ENCODE results near the gene BRAT1. TPM values are rescaled to one million over a fixed set of nuclear protein-coding genes. Genes with fewer than 3 reads are reported as not detected.

Gene BRAT1
- total RNA-seq, 2 donors from 2014 or later: 34.0 to 42.8 TPM

- peak; percentile 11 for ATAC-seq (replicated peaks)
- H3K27ac Mint-ChIP-seq: peak overlapping the region; percentile 76
- no peaks in the 10 kb centered on the region for H3K27me3 Mint-ChIP-seq
- peaks cover 26% of the 10 kb centered on the region for H3K36me3 Mint-ChIP-seq (ENCODE audit: low read depth)
- peak overlapping the region; percentile 87 for H3K4me3 Mint-ChIP-seq
- no peaks in the 10 kb centered on the region for H3K9me3 Mint-ChIP-seq
- peaks cover 6% of the 10 kb centered on the region for H3K4me1 Mint-ChIP-seq
These were observed 35.1 kb downstream of the BRAT1 start for GRCh38 chr7:2520131-2520760.

- ATAC-seq (replicated peaks): peak; percentile 78
- no peaks in the 10 kb centered on the region for H3K27me3 Mint-ChIP-seq
- H3K27ac Mint-ChIP-seq: peak within 1 kb of the TSS; percentile 76
- H3K36me3 Mint-ChIP-seq (ENCODE audit: low read depth): peaks cover 26% of the 10 kb centered on the region
- H3K9me3 Mint-ChIP-seq: no peaks in the 10 kb centered on the region
- H3K4me3 Mint-ChIP-seq: peak within 1 kb of the TSS; percentile 87
- H3K4me1 Mint-ChIP-seq: peaks cover 6% of the 10 kb centered on the region
These were observed 36.0 kb downstream of the BRAT1 start, which contains the start of gene LFNG for GRCh38 chr7:2519119-2519930. Gene LFNG, plus strand, starts transcription at chr7:2519774. Its CDS starts 88 bp downstream, at chr7:2519862.

GRCh38 chr7:2518737-2519118 lies 36.6 kb downstream of the BRAT1 start:
- peaks cover 6% of the 10 kb centered on the region for H3K4me1 Mint-ChIP-seq
- H3K36me3 Mint-ChIP-seq (ENCODE audit: low read depth): peaks cover 26% of the 10 kb centered on the region
- no peak for ATAC-seq (replicated peaks)
- H3K27me3 Mint-ChIP-seq: no peaks in the 10 kb centered on the region
- H3K4me3 Mint-ChIP-seq: peak overlapping the region; percentile 61
- H3K9me3 Mint-ChIP-seq: no peaks in the 10 kb centered on the region
- no peak overlapping the region for H3K27ac Mint-ChIP-seq

- no peak for ATAC-seq (replicated peaks)
- H3K27ac Mint-ChIP-seq: no peak overlapping the region
- peak overlapping the region; percentile 61 for H3K4me3 Mint-ChIP-seq
- H3K36me3 Mint-ChIP-seq (ENCODE audit: low read depth): peaks cover 22% of the 10 kb centered on the region
- peaks cover 7% of the 10 kb centered on the region for H3K4me1 Mint-ChIP-seq
- no peaks in the 10 kb centered on the region for H3K27me3 Mint-ChIP-seq
- H3K9me3 Mint-ChIP-seq: no peaks in the 10 kb centered on the region
These were observed 37.4 kb downstream of the BRAT1 start for GRCh38 chr7:2517678-2518507.

GRCh38 chr7:2517026-2517425 lies 38.3 kb downstream of the BRAT1 start:
- no peak for ATAC-seq (replicated peaks)
- no peak overlapping the region for H3K4me3 Mint-ChIP-seq
- H3K27ac Mint-ChIP-seq: no peak overlapping the region
- peaks cover 15% of the 10 kb centered on the region for H3K36me3 Mint-ChIP-seq (ENCODE audit: low read depth)
- H3K9me3 Mint-ChIP-seq: no peaks in the 10 kb centered on the region
- peaks cover 9% of the 10 kb centered on the region for H3K4me1 Mint-ChIP-seq
- no peaks in the 10 kb centered on the region for H3K27me3 Mint-ChIP-seq

GRCh38 chr7:2516194-2516555 lies 39.1 kb downstream of the BRAT1 start:
- Mint-ChIP-seq H3K4me3 (no peak overlapping the region), H3K27ac (no peak overlapping the region), H3K27me3 (no peaks in the 10 kb centered on the region), H3K36me3 (ENCODE audit: low read depth) (peaks cover 9% of the 10 kb centered on the region), H3K9me3 (no peaks in the 10 kb centered on the region), H3K4me1 (peaks cover 9% of the 10 kb centered on the region)
- ATAC-seq (replicated peaks): no peak

GRCh38 chr7:2515424-2516193 lies 39.7 kb downstream of the BRAT1 start:
- Mint-ChIP-seq H3K4me1 (peaks cover 9% of the 10 kb centered on the region), H3K4me3 (no peak overlapping the region), H3K27ac (no peak overlapping the region), H3K36me3 (ENCODE audit: low read depth) (peaks cover 6% of the 10 kb centered on the region), H3K27me3 (no peaks in the 10 kb centered on the region), H3K9me3 (no peaks in the 10 kb centered on the region)
- no peak for ATAC-seq (replicated peaks)

- Mint-ChIP-seq H3K4me1 (peaks cover 9% of the 10 kb centered on the region), H3K36me3 (ENCODE audit: low read depth) (no peaks in the 10 kb centered on the region), H3K9me3 (no peaks in the 10 kb centered on the region), H3K27me3 (no peaks in the 10 kb centered on the region), H3K27ac (no peak overlapping the region), H3K4me3 (no peak overlapping the region)
- ATAC-seq (replicated peaks): no peak
These were observed 40.6 kb downstream of the BRAT1 start for GRCh38 chr7:2514473-2515423.

GRCh38 chr7:2513702-2514101 lies 41.6 kb downstream of the BRAT1 start:
- peak overlapping the region; percentile 93 for H3K27ac Mint-ChIP-seq

GRCh38 chr7:2512713-2513112 lies 42.6 kb downstream of the BRAT1 start:
- H3K4me3 Mint-ChIP-seq: peak overlapping the region; percentile 81
- no peaks in the 10 kb centered on the region for H3K27me3 Mint-ChIP-seq
- ATAC-seq (replicated peaks): no peak
- H3K4me1 Mint-ChIP-seq: peaks cover 19% of the 10 kb centered on the region
- peak overlapping the region; percentile 93 for H3K27ac Mint-ChIP-seq
- H3K36me3 Mint-ChIP-seq (ENCODE audit: low read depth): no peaks in the 10 kb centered on the region
- H3K9me3 Mint-ChIP-seq: no peaks in the 10 kb centered on the region

More at GRCh38 chr7:2513702-2514101, 41.6 kb downstream of the BRAT1 start:
- H3K4me3 Mint-ChIP-seq: no peak overlapping the region
- ATAC-seq (replicated peaks): no peak
- no peaks in the 10 kb centered on the region for H3K36me3 Mint-ChIP-seq (ENCODE audit: low read depth)
- no peaks in the 10 kb centered on the region for H3K9me3 Mint-ChIP-seq
- H3K4me1 Mint-ChIP-seq: peaks cover 13% of the 10 kb centered on the region
- no peaks in the 10 kb centered on the region for H3K27me3 Mint-ChIP-seq

GRCh38 chr7:2512179-2512661 lies 43.1 kb downstream of the BRAT1 start:
- H3K4me3 Mint-ChIP-seq: peak overlapping the region; percentile 81
- no peaks in the 10 kb centered on the region for H3K36me3 Mint-ChIP-seq (ENCODE audit: low read depth)
- no peaks in the 10 kb centered on the region for H3K9me3 Mint-ChIP-seq
- H3K4me1 Mint-ChIP-seq: peaks cover 19% of the 10 kb centered on the region
- H3K27me3 Mint-ChIP-seq: no peaks in the 10 kb centered on the region
- H3K27ac Mint-ChIP-seq: peak overlapping the region; percentile 93
- no peak for ATAC-seq (replicated peaks)

- Mint-ChIP-seq H3K27me3 (no peaks in the 10 kb centered on the region), H3K36me3 (ENCODE audit: low read depth) (no peaks in the 10 kb centered on the region), H3K4me3 (peak overlapping the region; percentile 81), H3K27ac (peak overlapping the region; percentile 93), H3K4me1 (peaks cover 19% of the 10 kb centered on the region), H3K9me3 (no peaks in the 10 kb centered on the region)
- ATAC-seq (replicated peaks): no peak
These were observed 43.6 kb downstream of the BRAT1 start for GRCh38 chr7:2511769-2512168.

Data from activated T-helper 17 cell treated with anti-CD3 and anti-CD28 coated beads, Interleukin-2, amount 50 U/mL, for 72 hours (primary cell).